Measurements from ENCODE around the gene SLC4A1.

The SLC4A1 gene

GRCh38 chr17:44308865-44309264, 40.9 kb upstream of the SLC4A1 start:
- Histone ChIP-seq H3K36me3 (ENCODE audit: insufficient read depth, low read length) (no peaks in the 10 kb centered on the region), H3K4me1 (ENCODE audit: insufficient read depth, low read length) (peaks cover 30% of the 10 kb centered on the region), H2AFZ (ENCODE audit: low read depth, low read length) (no peak overlapping the region), H3K4me3 (ENCODE audit: low read length) (peak overlapping the region; percentile 59), H3K9me3 (ENCODE audit: low read length) (no peaks in the 10 kb centered on the region), H3K27me3 (ENCODE audit: insufficient read depth, low read length) (peaks cover 9% of the 10 kb centered on the region)

DNA sequence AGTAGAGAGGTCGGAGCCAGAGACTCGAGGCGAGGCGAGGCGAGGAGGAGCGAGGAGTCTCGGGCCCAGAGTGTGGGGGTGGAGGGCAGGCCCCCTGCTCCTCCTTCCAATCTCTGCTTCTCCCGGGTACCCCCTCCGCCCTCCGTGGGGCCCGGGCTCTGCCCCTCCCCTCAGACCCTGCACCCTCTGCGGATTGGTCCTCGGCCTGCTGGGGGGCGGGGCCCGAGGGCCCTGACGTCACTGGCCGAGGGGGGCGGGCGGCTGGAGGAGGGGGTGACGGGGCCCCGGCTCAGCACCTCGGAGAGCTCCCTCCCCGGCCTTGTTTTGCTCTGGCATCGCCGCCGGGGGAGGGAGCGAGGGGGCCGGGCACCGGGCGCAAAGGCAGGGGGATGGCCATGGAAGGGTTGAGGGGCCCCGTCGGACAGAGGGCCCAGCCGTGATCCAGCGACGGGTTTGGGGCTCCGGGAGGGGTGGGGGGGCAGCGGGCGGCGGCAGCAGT, 40.4 kb upstream of the SLC4A1 start, which contains the start of gene RUNDC3A:
RUNDC3A (plus strand) TSS at position 282 of the 499 bp plus-strand sequence. CDS start 232 bp downstream, outside the sequence.
- peaks cover 30% of the 10 kb centered on the region for H3K4me1 ChIP-seq (ENCODE audit: insufficient read depth, low read length)
- no peaks in the 10 kb centered on the region for H3K36me3 ChIP-seq (ENCODE audit: insufficient read depth, low read length)
- no peaks in the 10 kb centered on the region for H3K9me3 ChIP-seq (ENCODE audit: low read length)
- H3K4me3 ChIP-seq (ENCODE audit: low read length) = peak within 1 kb of the TSS; percentile 59
- H3K27me3 ChIP-seq (ENCODE audit: insufficient read depth, low read length) = peaks cover 9% of the 10 kb centered on the region
- no peak within 1 kb of the TSS for H2AFZ ChIP-seq (ENCODE audit: low read depth, low read length)

DNA sequence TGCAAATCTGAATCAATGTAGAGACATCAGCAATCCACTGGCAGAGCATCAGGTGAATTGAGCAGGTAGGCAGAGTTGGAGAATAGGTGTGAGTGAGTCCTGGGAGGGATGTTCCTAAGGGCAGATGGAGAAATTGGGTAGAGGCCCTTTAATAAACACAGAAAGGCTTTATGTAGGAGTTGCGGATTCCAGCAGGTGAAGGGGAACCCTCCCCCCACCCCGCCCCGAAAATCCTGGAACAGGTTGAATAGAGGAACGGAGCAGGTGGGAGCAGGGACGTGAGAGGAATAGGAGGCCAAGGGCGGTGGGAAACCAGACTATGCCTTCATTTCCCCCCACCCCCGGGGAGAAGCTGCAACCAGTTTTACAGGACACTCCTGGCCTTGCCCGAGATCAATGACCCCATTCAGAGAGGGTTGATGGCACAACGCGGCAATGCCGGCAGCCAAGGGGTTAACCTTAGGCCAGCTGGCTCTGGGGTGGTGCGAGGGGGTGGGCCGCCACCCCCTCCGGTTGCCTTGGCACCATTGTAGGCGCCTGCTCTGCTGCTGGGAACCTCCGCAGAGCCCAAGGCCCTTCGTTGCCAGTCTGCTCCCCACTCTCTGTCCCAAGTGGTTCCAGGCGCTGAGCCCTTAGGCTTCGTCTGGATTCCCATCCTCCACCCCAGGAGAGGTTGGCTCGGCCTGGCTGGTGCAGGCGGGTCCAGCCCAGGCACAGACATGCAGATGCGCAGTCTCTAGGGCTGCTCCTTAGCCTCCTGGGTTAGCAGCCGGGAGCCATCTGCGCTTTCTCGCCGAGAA, 39.7 kb upstream of the SLC4A1 start:
- Histone ChIP-seq H3K36me3 (ENCODE audit: insufficient read depth, low read length) (no peaks in the 10 kb centered on the region), H3K4me3 (ENCODE audit: low read length) (peak overlapping the region; percentile 59), H3K27me3 (ENCODE audit: insufficient read depth, low read length) (peaks cover 6% of the 10 kb centered on the region), H3K4me1 (ENCODE audit: insufficient read depth, low read length) (peaks cover 30% of the 10 kb centered on the region), H2AFZ (ENCODE audit: low read depth, low read length) (no peak overlapping the region), H3K9me3 (ENCODE audit: low read length) (no peaks in the 10 kb centered on the region)

GRCh38 chr17:44304651-44305050, 36.7 kb upstream of the SLC4A1 start:
- Histone ChIP-seq H3K4me3 (ENCODE audit: low read length) (no peak overlapping the region), H3K27me3 (ENCODE audit: insufficient read depth, low read length) (peaks cover 3% of the 10 kb centered on the region), H3K4me1 (ENCODE audit: insufficient read depth, low read length) (peaks cover 20% of the 10 kb centered on the region), H2AFZ (ENCODE audit: low read depth, low read length) (no peak overlapping the region), H3K36me3 (ENCODE audit: insufficient read depth, low read length) (no peaks in the 10 kb centered on the region), H3K9me3 (ENCODE audit: low read length) (no peaks in the 10 kb centered on the region)

GRCh38 chr17:44297975-44298374, 30.0 kb upstream of the SLC4A1 start:
- Histone ChIP-seq H2AFZ (ENCODE audit: low read depth, low read length) (no peak overlapping the region), H3K9me3 (ENCODE audit: low read length) (peaks cover 2% of the 10 kb centered on the region), H3K4me1 (ENCODE audit: insufficient read depth, low read length) (no peaks in the 10 kb centered on the region), H3K36me3 (ENCODE audit: insufficient read depth, low read length) (no peaks in the 10 kb centered on the region), H3K27me3 (ENCODE audit: insufficient read depth, low read length) (peaks cover 7% of the 10 kb centered on the region), H3K4me3 (ENCODE audit: low read length) (no peak overlapping the region)

GRCh38 chr17:44293509-44294226, 25.7 kb upstream of the SLC4A1 start:
- no peaks in the 10 kb centered on the region for H3K36me3 ChIP-seq (ENCODE audit: insufficient read depth, low read length)
- no peaks in the 10 kb centered on the region for H3K4me1 ChIP-seq (ENCODE audit: insufficient read depth, low read length)
- peaks cover 4% of the 10 kb centered on the region for H3K27me3 ChIP-seq (ENCODE audit: insufficient read depth, low read length)
- peaks cover 2% of the 10 kb centered on the region for H3K9me3 ChIP-seq (ENCODE audit: low read length)
- no peak overlapping the region for H3K4me3 ChIP-seq (ENCODE audit: low read length)
- H2AFZ ChIP-seq (ENCODE audit: low read depth, low read length) = no peak overlapping the region

GRCh38 chr17:44287651-44288050, 19.7 kb upstream of the SLC4A1 start:
- Histone ChIP-seq H2AFZ (ENCODE audit: low read depth, low read length) (no peak overlapping the region), H3K4me1 (ENCODE audit: insufficient read depth, low read length) (no peaks in the 10 kb centered on the region), H3K9me3 (ENCODE audit: low read length) (no peaks in the 10 kb centered on the region), H3K36me3 (ENCODE audit: insufficient read depth, low read length) (no peaks in the 10 kb centered on the region), H3K4me3 (ENCODE audit: low read length) (no peak overlapping the region), H3K27me3 (ENCODE audit: insufficient read depth, low read length) (peaks cover 2% of the 10 kb centered on the region)

DNA sequence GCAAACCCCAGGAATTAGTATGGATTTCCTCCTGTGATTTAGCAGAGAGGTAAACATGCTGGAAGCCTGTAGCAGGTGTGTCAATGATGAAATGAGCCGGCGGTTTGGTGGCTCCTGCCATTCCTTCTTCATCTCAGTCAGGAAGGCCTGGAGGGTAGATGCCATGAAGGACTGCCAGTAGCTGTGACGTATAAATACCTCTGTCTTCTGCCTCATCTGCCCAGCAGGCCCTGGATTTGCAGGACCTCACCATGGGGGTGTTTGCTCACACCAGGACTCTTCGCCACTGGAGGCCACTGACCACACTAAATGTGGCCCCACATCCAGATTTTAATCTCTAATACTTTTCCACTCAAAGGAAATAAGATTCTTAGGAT, 16.1 kb upstream of the SLC4A1 start:
- Histone ChIP-seq H3K36me3 (ENCODE audit: insufficient read depth, low read length) (no peaks in the 10 kb centered on the region), H3K27me3 (ENCODE audit: insufficient read depth, low read length) (peaks cover 18% of the 10 kb centered on the region), H3K4me3 (ENCODE audit: low read length) (no peak overlapping the region), H2AFZ (ENCODE audit: low read depth, low read length) (no peak overlapping the region), H3K4me1 (ENCODE audit: insufficient read depth, low read length) (peaks cover 3% of the 10 kb centered on the region), H3K9me3 (ENCODE audit: low read length) (no peaks in the 10 kb centered on the region)

DNA sequence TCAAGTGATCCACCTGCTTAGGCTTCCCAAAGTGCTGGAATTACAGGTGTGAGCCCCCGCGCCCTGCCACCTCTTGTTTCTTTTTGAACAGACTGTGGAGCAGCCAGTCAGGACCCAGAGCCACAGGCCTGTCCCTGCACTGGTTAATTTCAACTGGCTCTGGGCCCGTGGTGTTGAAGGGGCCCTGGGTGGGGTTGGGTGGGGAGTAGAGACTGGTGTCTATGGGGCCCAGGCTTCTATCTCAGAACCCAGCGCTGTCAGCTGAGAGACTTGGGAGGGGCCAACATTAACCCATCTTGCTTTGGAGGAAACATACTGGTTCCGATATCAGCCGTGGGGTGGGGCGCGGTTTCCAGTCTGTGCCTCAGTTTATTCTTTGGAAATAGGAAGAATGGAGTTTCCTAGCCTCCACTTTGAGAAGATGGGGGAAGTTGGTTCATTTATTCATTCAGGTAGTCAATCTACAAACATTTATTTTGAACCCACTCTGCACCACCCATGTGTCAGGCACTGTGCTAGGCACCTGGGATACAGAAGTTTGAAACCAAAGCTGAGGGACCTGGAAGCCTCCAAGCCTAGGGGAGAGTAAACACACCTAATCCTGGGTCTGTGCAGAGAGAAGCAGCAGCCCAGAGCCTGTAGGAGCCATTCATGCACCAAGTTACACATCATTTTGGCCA, 15.5 kb upstream of the SLC4A1 start:
- Histone ChIP-seq H3K4me1 (ENCODE audit: insufficient read depth, low read length) (peaks cover 3% of the 10 kb centered on the region), H3K36me3 (ENCODE audit: insufficient read depth, low read length) (no peaks in the 10 kb centered on the region), H2AFZ (ENCODE audit: low read depth, low read length) (no peak overlapping the region), H3K27me3 (ENCODE audit: insufficient read depth, low read length) (peaks cover 18% of the 10 kb centered on the region), H3K4me3 (ENCODE audit: low read length) (no peak overlapping the region), H3K9me3 (ENCODE audit: low read length) (no peaks in the 10 kb centered on the region)

- peaks cover 3% of the 10 kb centered on the region for H3K4me1 ChIP-seq (ENCODE audit: insufficient read depth, low read length)
- H2AFZ ChIP-seq (ENCODE audit: low read depth, low read length) = no peak overlapping the region
- no peaks in the 10 kb centered on the region for H3K36me3 ChIP-seq (ENCODE audit: insufficient read depth, low read length)
- H3K27me3 ChIP-seq (ENCODE audit: insufficient read depth, low read length) = peaks cover 18% of the 10 kb centered on the region
- no peak overlapping the region for H3K4me3 ChIP-seq (ENCODE audit: low read length)
- no peaks in the 10 kb centered on the region for H3K9me3 ChIP-seq (ENCODE audit: low read length)
Observed at GRCh38 chr17:44282264-44282663, 14.3 kb upstream of the SLC4A1 start.

GRCh38 chr17:44281570-44281969, 13.6 kb upstream of the SLC4A1 start:
- H3K9me3 ChIP-seq (ENCODE audit: low read length) = no peaks in the 10 kb centered on the region
- H3K36me3 ChIP-seq (ENCODE audit: insufficient read depth, low read length) = no peaks in the 10 kb centered on the region
- peaks cover 3% of the 10 kb centered on the region for H3K4me1 ChIP-seq (ENCODE audit: insufficient read depth, low read length)
- H3K4me3 ChIP-seq (ENCODE audit: low read length) = no peak overlapping the region
- H2AFZ ChIP-seq (ENCODE audit: low read depth, low read length) = no peak overlapping the region
- H3K27me3 ChIP-seq (ENCODE audit: insufficient read depth, low read length) = peaks cover 18% of the 10 kb centered on the region

GRCh38 chr17:44280392-44280937, 12.5 kb upstream of the SLC4A1 start:
- H3K4me3 ChIP-seq (ENCODE audit: low read length) = no peak overlapping the region
- peaks cover 3% of the 10 kb centered on the region for H3K4me1 ChIP-seq (ENCODE audit: insufficient read depth, low read length)
- H3K27me3 ChIP-seq (ENCODE audit: insufficient read depth, low read length) = peaks cover 18% of the 10 kb centered on the region

More at GRCh38 chr17:44280392-44280937, 12.5 kb upstream of the SLC4A1 start:
- no peaks in the 10 kb centered on the region for H3K9me3 ChIP-seq (ENCODE audit: low read length)
- no peak overlapping the region for H2AFZ ChIP-seq (ENCODE audit: low read depth, low read length)
- no peaks in the 10 kb centered on the region for H3K36me3 ChIP-seq (ENCODE audit: insufficient read depth, low read length)
